ENCODE measurements around the gene URAD. TPM values are rescaled to one million over a fixed set of nuclear protein-coding genes. Genes with fewer than 3 reads are reported as not detected.
"Not testable (repeated sequence)": the region's sequence is repeated elsewhere in the genome, so short reads cannot be mapped to it uniquely, and the experiment has no call there.

Gene URAD, protein sequence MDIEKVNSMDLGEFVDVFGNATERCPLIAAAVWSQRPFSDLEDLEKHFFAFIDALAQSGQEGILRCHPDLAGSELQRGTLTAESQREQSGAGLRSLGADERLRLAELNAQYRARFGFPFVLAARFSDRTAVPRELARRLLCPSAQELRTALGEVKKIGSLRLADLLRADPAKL
- polyA plus RNA-seq (ENCODE audit: insufficient read length), result not detected

DNA sequence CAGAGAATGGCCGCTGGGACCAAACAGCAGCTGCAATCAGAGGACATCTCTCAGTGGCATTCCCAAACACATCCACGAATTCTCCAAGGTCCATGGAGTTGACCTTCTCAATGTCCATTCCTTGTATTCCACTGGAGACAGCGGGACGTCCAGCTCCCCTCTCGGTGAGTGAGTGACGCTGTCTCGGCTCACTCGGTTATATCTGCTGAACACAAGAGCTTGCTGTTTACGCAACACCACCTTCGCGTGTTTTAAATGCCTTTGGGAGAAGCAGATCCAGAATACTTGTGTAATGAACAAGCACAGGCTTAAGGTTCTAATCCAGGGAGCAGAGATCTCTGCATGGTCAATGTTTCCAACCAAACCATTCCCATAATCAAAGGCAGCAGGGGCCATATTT is at the start of gene URAD:
TSS of gene URAD (minus strand) at position 174 of the 400 bp plus-strand sequence. CDS start at position 118, 56 bp downstream.
- no peak for DNase-seq

DNA sequence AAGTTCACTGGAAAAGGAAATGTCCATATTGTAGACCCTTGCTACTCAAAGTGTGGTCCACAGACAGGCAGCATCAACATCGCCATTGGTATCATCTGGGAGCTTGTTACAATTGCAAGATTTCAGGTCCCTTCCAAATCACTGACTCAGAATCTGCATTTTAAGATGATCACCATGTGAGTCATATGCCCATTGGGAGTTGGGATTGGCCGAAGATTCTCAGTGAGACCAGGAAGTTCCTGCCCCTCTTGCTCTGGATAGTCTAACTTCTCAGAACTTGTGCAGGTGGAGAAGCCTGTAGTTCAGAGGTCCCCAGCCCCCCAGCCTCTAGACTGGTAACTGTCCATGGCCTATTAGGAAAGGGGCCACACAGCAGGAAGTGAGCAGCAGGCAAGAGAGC is 48.9 kb upstream of the URAD start:
- DNase-seq, result no peak

DNA sequence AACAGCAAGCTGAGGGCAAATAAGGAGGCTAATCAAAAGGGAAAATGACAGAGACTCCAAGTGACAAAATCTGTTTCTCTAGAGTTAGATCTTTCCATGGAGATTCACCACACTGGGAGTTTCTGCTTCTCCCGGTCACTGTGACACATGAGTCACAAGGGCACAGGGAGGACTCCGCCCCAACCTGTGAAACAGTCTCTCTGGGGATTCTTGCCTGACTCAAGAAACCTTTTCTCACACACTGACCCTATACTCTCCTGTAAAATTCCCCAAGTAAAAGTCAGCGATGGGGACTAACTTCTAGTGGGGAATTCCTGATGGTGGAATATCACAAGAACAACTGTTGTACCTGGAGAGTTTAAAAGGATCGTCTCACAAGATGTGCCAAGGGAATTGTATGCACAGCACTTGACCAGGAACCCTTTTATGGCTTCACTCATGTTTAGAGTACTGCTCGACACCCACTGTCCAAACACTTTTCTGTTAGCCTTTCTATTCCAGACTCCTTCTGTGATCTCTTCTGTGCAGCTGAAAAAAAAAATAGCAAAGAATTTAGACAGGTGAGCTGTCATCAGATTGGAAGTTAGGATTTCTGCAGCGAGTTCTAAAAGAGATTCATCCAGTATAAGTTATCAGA is 46.8 kb upstream of the URAD start:
- no peak for DNase-seq

DNA sequence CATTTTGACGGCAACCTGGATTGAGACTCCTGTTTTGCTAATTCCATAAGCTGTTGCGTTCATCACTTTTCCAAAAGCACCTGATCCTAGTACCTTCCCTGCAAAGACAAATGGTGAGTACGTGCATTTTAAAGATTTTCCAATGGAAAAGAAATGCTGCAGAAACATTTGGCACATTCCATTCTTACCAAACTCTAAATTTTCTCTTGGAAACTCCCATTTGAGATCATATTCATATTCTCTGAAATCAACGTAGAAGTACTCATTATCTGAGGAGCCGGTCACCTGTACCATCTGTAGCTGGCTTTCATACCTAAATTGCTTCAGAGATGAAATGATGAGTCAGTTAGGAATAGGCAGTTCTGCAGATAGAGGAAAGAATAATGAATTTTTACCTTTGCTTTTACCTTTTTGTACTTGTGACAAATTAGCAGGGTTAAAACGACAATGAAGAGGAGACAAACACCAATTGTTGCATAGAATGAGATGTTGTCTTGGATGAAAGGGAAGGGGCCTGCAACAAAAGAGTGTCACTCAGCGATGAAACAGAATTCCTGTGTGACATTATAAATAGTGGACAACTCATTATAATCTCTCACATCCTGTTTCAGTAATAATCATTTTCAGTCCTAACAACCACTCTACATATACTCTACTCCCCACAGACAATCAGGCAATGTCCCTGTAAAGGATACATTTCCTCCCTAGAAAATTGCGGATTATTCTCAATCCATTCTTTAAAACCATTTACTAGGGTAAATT is 45.6 kb upstream of the URAD start:
- DNase-seq, result no peak

DNA sequence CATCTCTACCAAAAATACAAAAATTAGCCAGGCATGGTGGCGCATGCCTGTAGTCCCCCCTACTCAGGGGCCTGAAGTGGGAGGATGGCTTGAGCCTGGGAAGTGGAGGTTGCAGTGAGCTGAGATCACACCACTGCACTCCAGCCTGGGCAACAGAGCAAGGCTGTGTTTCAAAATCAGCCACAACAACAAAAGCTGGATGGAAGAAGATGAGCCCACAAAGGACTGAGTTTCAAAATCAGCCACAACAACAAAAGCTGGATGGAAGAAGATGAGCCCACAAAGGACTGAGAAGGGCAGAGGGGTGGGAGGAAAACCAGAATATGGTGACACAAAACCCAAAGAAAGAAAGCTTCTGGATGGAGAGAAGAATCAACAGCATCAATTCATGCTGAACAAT is 43.9 kb upstream of the URAD start:
- DNase-seq, result not testable (repeated sequence)

DNA sequence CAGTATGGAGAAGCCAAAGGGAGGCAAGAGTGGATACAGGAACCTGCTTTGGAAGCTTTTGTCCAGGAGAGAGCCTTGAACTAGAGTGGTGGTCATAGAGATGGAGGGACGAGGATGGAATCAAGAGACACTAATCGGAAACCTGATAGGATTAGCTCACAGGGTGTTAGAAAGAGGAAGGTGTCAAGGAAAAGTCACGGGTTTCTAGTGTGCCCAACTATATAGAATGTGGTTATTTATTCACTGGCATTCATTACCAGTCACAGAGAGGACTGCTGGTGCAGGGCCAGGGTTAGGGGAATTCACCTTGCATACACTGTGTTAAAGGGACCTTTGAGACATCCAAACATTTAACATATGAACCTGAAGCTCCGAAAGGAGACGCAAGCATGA is 43.4 kb upstream of the URAD start:
- no peak for DNase-seq

DNA sequence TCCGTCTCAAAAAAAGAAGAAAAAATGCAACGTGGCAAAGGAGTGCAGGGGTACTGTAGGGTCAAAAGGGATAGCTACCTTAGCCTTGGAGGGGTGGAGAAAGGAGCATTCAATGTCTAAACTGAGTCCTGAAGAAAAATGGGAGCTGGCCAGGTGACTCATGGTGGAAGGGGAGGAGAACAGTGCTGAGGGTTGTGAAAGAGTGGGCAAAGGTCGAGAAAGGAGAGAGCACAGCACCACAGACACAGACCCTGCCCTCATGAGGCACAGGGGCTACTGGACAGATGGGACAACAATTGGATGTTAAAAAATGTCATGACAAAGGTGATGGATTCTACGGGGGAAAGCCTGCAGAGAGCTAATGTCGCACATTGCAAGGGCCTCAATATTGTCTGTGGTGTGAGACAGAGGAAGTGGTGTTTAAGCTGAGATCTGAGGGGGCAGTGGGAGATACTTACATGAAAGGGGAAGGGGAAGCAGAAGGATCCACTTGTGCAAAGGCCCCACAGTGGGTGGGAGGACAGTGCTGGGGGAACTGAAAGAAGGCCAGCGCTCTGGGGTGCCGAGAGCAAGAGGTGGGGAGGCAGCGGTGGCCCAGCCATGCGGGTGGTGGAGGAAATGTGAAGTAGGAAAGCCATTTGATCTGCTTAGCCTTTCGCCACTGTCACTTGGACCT is 42.9 kb upstream of the URAD start:
- peak; percentile 16 for DNase-seq

DNA sequence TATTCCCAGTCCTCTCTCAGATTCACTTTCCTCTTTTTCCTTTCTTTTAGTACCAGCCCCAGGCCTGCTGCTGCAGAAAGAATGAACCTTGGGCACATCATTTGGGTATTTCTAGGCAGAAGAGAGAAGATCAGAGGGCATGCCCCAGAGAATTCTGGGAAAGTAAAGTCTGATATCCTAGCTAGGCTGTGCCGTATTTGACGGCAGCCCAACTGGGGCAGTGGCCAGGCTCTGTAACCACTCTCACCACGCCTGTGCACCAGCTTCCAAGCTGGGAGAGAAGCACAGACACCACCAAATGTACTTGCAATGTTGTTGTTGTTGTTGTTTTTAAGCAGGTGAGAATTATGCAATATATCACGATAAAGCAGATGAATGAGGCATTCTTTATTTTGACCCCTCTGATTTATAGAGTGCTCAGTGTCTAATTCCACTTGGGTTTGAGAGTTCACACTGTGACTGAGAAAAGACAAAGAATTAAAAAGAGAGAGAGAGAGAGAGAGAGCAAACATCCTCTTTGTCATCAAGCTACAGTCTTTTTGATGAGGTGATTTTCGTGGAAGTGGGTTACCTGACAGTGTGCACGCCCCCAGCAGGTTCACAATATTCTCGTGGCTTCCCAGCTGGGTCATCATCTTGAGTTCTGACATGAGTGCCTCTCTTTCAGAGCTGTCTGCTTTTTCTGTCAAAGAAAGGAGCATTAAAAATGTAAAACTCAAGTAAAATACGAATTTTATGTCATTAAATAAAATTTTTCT is 39.3 kb upstream of the URAD start:
- no peak for DNase-seq

DNA sequence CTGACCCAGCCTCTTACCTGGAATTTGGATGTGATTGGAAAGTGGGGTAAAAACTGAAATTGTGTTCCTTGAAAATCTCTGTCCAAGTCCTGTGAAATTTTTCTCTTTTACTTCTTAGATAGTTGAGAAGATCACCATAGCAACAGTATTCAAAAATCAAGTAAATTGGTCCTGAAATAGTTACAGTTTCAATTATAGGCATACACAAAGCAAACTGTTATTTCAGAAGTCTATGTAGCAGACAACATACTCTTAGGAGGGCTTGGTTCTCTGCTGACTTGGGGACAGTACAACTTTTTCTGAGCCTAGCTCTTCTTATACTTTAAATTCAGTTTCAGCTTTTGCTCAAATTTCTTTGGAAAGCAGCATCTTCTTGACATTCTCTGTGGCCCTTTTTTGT is 38.6 kb upstream of the URAD start:
- DNase-seq, result no peak

DNA sequence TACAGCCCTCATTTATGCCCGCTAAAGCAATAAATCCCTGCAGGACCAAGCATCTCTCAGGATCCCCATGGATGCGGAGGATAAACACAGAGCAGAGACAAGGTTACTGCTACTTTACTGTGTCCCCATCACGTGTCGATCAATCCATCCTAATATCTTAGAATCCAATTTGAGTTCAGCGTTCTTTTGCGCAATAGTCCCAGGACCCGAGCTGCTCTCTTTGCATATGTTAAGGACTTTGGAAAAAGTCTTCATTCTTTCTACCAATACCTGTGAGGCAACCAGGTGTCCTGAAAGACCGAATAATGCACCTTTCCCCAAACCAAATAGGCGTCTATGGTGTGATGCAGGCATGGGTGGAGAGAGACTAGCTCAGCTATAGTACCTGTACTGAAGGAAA is 38.0 kb upstream of the URAD start:
- DNase-seq, result no peak

DNA sequence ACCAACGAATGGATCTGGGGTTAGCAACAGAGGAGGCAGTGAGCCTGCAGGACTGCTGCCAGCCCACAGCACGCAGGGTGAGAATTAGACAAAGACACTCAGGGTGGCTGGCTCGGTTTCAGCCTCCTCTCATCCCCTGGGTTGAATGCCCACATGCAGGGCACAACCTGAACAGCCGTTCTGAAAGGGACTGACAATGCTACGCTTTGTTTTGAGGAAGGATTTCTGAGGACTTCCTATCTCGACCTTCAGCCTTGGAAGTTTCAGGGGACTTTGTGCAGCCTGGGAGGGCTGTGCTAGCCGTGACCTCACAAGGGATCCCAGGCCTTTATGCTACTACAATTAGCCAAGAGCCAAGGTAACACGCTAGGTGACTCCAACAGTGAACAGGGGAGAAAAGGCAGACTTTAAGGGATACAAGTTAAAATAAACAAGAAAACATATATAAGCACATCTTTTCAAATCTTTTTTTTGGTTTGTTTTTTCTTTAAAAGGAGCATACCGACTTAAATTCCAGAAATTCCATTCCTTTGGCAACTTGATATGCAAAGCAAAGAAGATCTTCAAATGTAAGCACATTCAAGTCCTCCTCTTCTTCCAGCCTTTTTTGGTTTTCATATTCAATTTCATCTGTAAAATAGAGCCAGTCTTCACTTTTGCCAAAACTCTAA is 34.5 kb upstream of the URAD start:
- no peak for DNase-seq

DNA sequence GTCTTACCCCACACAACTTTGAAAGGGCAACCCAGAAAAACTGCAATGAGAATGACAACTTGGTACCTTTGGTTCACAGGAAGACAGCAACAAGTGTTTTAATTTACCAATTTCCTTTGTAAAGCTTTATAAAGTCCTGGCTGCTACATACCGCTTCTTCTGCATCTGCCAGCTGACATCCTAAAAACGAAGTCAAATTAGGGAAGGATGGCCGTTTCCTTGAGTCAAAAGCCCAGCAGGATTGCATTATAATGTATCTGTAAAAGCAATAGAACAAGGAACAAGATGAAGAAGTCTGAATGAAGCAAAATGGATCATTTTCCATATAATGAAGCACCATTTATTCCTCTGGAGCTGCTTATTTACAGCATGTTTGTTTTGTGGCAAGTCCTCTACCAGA is 25.8 kb upstream of the URAD start:
- no peak for DNase-seq

DNA sequence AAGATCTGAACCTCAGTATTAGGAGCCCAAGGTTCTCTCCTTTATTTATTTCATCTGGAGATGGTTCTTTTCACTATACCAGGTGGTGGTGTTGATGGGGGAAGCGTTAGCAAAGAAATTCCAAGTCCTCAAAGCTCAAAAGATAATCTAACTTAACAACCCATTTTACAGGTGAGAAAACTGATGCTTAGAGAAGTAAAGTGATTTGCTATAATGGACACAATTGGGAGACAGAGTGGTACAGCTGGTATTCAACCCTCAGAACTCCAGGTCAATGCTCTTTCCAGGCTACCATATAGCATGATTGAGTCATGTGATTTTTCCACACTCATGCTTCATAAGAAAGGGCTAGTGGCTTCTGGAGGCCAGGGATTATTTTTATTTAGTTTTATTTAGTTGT is 25.0 kb upstream of the URAD start:
- DNase-seq, result no peak

DNA sequence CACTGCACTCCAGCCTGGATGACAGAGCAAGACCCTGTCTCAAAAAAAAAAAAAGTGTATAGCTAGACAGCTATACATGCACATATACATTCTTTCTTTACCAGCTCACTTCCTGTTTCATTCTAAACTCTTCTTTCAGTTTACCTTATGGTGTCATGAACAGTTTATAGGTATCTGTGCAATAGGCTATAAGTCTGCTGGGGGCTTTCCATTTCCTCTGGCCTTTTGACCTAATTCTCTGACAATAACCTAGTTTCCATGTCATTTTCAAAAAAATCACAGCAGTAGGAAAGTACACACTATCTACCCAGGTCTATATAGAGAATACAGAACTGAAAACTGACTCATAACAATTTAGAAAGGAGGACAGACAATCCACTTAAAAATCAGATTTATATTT is 24.4 kb upstream of the URAD start:
- no peak for DNase-seq

DNA sequence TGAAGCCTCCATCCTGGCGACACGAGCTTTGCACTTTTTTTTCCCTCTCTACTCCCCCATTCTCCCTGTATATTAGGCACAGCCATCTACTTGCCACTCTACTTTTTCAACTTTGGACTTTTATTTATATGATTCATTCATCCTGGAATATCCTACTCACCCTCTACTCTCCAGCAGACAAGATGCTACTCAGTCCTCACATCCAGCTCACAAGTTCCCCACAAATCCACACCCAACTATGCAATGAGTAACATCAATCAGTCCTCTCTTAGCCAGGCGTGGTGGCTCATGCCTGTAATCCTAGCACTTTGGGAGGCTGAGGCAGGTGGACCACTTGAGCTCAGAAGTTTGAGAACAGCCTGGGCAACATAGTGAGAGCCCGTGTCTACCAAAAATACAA is 23.9 kb upstream of the URAD start:
- DNase-seq, result no peak

DNA sequence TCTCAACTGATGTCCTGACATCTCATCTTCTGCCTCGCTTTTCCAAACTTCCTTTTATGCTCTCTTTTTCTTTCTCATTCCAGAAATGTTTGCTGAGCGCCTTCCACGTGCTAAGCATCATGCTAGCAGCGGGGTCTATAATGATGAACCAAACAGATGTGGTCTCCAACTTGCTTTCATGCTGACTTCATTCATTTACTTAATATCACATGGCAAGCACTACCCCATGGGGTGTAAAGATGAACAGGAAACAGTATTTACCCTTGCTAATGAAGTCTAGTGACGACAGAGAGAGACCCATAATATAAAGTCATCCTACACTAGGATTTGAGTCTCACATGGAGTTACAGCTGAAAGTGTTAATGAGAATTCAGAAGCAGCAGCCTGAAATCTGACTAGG is 21.6 kb upstream of the URAD start:
- DNase-seq, result no peak

DNA sequence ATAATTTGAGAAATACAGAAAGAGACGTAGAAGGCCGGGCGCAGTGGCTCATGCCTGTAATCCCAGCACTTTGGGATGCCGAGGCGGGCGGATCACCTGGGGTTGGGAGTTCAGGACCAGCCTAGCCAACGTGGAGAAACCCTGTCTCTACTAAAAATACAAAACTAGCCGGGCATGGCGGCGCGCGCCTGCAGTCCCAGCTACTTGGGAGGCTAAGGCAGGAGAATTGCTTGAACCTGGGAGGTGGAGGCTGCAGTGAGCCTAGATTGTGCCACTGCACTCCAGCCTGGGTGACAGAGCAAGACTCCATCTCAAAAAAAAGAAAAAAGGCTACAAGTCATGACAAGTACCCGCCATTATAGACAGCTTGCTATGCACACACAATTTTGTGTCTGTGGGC is 16.5 kb upstream of the URAD start:
- DNase-seq, result not testable (repeated sequence)

DNA sequence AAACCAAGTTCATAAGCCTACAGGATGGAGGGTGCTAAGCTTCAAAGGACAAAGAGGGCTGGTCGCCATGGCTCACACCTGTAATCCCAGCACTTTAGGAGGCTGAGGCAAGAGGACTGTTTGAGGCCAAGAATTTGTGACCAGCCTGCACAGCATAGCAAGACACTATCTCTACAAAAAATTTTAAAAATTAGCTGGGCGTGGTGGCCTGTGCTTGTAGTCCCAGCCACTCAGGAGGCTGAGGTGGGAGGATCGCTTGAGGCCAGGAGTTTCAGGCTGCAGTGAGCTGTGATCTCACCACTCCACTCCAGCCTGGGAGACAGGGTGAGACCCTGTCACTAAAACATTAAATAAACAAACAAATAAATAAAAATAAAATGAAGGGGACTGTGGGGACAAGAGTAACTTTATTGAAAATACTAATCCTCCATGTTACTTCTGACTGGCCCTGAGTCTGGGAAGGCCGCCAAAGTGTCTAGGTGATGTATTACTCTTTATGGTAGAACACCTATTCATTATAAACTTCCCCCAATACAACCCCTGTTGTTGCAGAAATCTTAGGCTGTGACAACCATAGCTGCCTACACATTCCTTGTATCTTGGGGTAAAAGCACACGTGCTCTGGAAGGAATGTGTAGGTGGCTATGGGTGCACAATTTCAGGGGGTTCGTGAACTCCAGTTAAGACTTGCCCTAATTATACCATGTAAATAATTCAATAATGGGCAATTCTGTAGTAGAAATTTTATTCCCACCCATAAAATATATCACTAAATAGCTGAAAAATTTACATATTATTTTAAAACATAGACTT is 14.6 kb upstream of the URAD start:
- DNase-seq, result no peak

DNA sequence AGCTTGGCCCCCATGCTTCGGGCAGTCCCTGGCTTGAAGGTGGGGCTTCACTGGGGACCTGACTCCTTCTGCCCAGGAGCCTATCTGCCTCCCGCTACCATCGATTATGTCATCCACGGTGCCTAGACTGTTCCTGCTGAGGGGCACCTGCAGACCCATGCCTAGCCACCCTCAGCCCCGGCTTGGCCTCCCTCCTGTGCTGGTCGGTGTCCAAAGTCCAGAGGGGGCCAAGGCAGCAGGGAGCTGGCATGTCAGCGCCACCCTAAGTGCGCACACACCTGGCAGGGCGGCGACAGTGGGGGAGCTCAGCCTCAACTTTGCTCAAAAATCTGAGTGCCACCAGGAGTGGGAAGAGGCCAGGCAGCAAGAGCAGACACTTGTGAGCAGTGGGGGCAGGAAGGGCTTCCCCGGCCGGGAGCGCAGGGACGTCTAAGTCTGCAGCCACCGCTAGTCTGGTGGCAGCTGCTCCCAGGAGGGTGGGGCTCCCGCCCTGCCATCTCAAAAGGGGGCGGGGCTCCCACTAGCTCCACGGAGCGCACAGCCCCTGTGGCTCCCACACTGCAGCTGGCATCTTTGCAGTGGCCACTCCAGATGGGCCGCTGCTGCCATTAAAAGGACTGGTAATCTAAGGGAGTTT is 13.5 kb upstream of the URAD start:
- no peak for DNase-seq

DNA sequence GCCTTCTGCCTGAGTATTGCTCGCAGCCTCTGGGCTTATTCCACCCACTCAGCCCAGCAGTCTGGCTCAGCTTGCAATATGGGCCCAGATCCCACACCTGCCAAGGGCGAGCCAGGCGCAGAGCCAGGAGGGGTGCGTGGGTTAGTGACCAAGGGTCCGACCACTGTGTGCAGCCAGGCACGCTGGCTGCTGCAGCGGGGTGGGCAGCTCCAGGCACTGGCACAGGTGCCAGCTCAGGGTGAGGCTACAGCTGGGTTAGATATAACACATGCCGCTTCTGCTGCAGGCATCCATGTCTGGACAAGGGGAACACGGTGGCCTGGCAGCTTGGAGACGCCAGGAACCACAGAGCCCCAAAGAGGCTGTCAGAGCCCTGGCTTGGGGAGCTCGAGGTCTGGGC is 12.6 kb upstream of the URAD start:
- no peak for DNase-seq

DNA sequence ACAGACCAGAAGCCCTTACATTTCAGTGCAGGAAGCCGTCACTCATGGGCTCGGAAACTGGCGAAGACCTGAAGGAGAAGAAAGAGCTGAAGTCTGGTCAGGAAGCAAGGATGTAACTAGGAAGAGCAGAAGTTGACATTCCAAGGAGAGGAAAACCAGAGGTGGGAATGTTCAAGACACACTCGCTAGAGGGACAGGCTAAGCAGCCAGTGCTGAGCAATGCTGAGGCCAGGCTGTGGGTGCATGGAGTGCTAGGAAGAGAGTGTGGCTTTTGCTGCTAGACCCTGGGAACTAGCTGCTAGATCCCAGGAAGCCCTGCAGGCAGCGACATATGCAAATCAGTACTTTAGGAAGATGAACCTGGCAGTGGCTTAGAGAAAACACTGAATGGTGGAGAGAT is 12.1 kb upstream of the URAD start:
- DNase-seq, result no peak

All from hindlimb muscle (tissue), 1 donor.